GM12878 (cell line): Measurements from ENCODE around the gene PKDREJ. TPM values are rescaled to one million over a fixed set of nuclear protein-coding genes. Genes with fewer than 3 reads are reported as not detected.

Source experiments
- ATAC-seq: fragments of 200-7000 bp; cut with Tn5 transposase; 3 replicates; pipeline ENCODE4 v1.9.1; 2020; ENCODE audit warnings: mild to moderate bottlenecking, moderate library complexity
- BruUV-seq: library from RNA; stranded (reverse); fragments of 400-500 nt; replicated peaks from 2 replicates; lab custom pipeline; 2021; lab: Mats Ljungman, UMichigan
- CTCF ChIA-PET: fragments of 300-600 bp; sonication (Branson Sonifier 250); formaldehyde crosslinking; extraction: SDS; loops from one replicate; lab custom pipeline; 2021; ENCODE audit warnings: inconsistent platforms; lab: Yijun Ruan, JAX
- POLR2A ChIA-PET: fragments of 350-600 bp; formaldehyde crosslinking; extraction: SDS; loops from one replicate; lab custom pipeline; 2021; ENCODE audit warnings: inconsistent platforms; lab: Charles Lee
- RAD21 ChIA-PET: fragments of 300-600 bp; sonication (Branson Sonifier 250); formaldehyde crosslinking; loops from one replicate; lab custom pipeline; 2023; ENCODE audit warnings: antibody characterized with exemption; ENCODE audit not compliant: unreplicated experiment; lab: Charles Lee
- SMC1A ChIA-PET: fragments of 300-600 bp; sonication (Branson Sonifier 250); formaldehyde crosslinking; loops from one replicate; lab custom pipeline; 2023; ENCODE audit not compliant: unreplicated experiment, uncharacterized antibody; lab: Charles Lee
- DNase-seq: peaks from one replicate; pipeline ENCODE4 v3.0.0-alpha.2; 2011; ENCODE audit warnings: low read depth, low spot score
- FAIRE-seq: peaks from 3 replicates; lab custom pipeline; 2011; peaks lifted over from hg19 to GRCh38; lab: Jason Lieb, UNC
- H2AFZ ChIP-seq: 2 replicates; pipeline ENCODE4 v1.6.0; 2011; ENCODE audit warnings: low read depth, low read length, control low read depth; ENCODE audit not compliant: control insufficient read depth
- H3K27ac ChIP-seq: 2 replicates; pipeline ENCODE4 v1.5.1; 2011; ENCODE audit warnings: control low read depth; ENCODE audit not compliant: control insufficient read depth, insufficient read depth
- H3K27me3 ChIP-seq, 2 experiments: replicated peaks in 1 of 2; 2 replicates each; pipeline versions ENCODE4 v1.6.0 to v1.6.1; 2011; ENCODE audit warnings: low read length in 1 of 2; ENCODE audit not compliant: control insufficient read depth in 2 of 2, insufficient read depth in 2 of 2
- H3K36me3 ChIP-seq, 2 experiments: 2 replicates each; pipeline ENCODE4 v1.5.1; 2011; ENCODE audit warnings: low read length in 1 of 2; ENCODE audit not compliant: control insufficient read depth in 2 of 2, insufficient read depth in 2 of 2
- H3K4me1 ChIP-seq: 2 replicates; pipeline ENCODE4 v1.6.1; 2011; ENCODE audit warnings: mild to moderate bottlenecking, low read length, moderate library complexity, mixed read lengths; ENCODE audit not compliant: control insufficient read depth, insufficient read depth
- H3K4me2 ChIP-seq: 2 replicates; pipeline ENCODE4 v1.6.0; 2011; ENCODE audit warnings: control low read depth; ENCODE audit not compliant: control insufficient read depth, insufficient read depth
- H3K4me3 ChIP-seq: fragments of 200-600 bp; sonication (generic); 2 replicates; pipeline ENCODE4 v1.5.1; 2016
- H3K79me2 ChIP-seq: 2 replicates; pipeline ENCODE4 v1.6.0; 2011; ENCODE audit warnings: low read length; ENCODE audit not compliant: control insufficient read depth, insufficient read depth
- H3K9ac ChIP-seq: 2 replicates; pipeline ENCODE4 v1.8.0; 2011; ENCODE audit warnings: low read length, control low read depth, mixed read lengths; ENCODE audit not compliant: control insufficient read depth, insufficient read depth
- H3K9me3 ChIP-seq: replicated peaks from 3 replicates; pipeline ENCODE4 v1.5.1; 2011; ENCODE audit warnings: mild to moderate bottlenecking, low read length; ENCODE audit not compliant: control insufficient read depth, insufficient read depth
- H4K20me1 ChIP-seq: 2 replicates; pipeline ENCODE4 v1.6.0; 2011; ENCODE audit not compliant: control insufficient read depth, insufficient read depth
- BACH1 ChIP-seq: fragments of 450-650 bp; IDR thresholded peaks from 2 replicates; pipeline ENCODE4 v1.6.1; 2017; ENCODE audit warnings: mild to moderate bottlenecking, borderline replicate concordance
- BMI1 ChIP-seq: fragments of 450-650 bp; IDR thresholded peaks from 2 replicates; pipeline ENCODE4 v1.6.1; 2016; ENCODE audit warnings: mild to moderate bottlenecking, moderate library complexity, borderline replicate concordance
- CREB1 ChIP-seq: IDR thresholded peaks from 2 replicates; pipeline ENCODE4 v1.6.1; 2012; ENCODE audit warnings: low read depth, mild to moderate bottlenecking, inconsistent platforms
- IRF3 ChIP-seq: fragments of 450-650 bp; IDR thresholded peaks from 2 replicates; pipeline ENCODE4 v1.6.1; 2014; ENCODE audit warnings: mild to moderate bottlenecking
- MTA3 ChIP-seq: IDR thresholded peaks from 2 replicates; pipeline ENCODE4 v1.6.1; 2012; ENCODE audit warnings: low read length, inconsistent platforms, borderline replicate concordance
- POU2F2 ChIP-seq: IDR thresholded peaks from 3 replicates; pipeline ENCODE4 v1.6.1; 2011; ENCODE audit warnings: low read depth, mild to moderate bottlenecking, low read length, borderline replicate concordance
- RAD21 ChIP-seq: IDR thresholded peaks from 2 replicates; pipeline ENCODE4 v1.6.1; 2011; ENCODE audit warnings: mild to moderate bottlenecking, low read depth, low read length, moderate library complexity; ENCODE audit not compliant: insufficient read depth
- TARDBP ChIP-seq: IDR thresholded peaks from 2 replicates; pipeline ENCODE4 v1.6.1; 2016; ENCODE audit warnings: borderline replicate concordance
- ZBED1 ChIP-seq: IDR thresholded peaks from 2 replicates; pipeline ENCODE4 v1.6.1; 2016; ENCODE audit warnings: borderline replicate concordance
- WGBS: methylation state at CpG from one replicate; pipeline ENCODE4 v1.1.6; 2016; ENCODE audit warnings: low lambda C conversion rate; ENCODE audit not compliant: insufficient replicate concordance, insufficient coverage; ENCODE audit errors: missing lambda C conversion rate; 5-methylcytosine and 5-hydroxymethylcytosine counted together
- in situ Hi-C: fragments of 300-500 bp; cut with MboI; formaldehyde crosslinking; loops from 9 replicates; pipeline ENCODE4 v1.14.3; 2018; ENCODE audit warnings: mixed read lengths
- intact Hi-C: fragments of 100-400 bp; cut with micrococcal nuclease; formaldehyde crosslinking; loops from one replicate; pipeline ENCODE4 v1.14.2; 2022; ENCODE audit not compliant: unreplicated experiment
- polyA plus RNA-seq, 11 experiments: library from polyadenylated mRNA; depleted of rRNA in 4 of 11; unstranded in 6 of 11; stranded (reverse) in 5 of 11; fragments of >200 nt; fragmentation: Nextera tagmentation in 4 of 11; fragmentation: Illumina TruSeq in 1 of 11; extraction: Ambion mirVana in 4 of 11; extraction: Trizol in 1 of 11; gene quantifications; 1 replicate in 1 of 11; 2 replicates in 10 of 11; pipeline versions ENCODE4 v1.2.1 to v1.2.3, GENCODE V29; 2011 to 2016; ENCODE audit warnings: inconsistent platforms in 2 of 11, missing spikeins in 2 of 11, low read depth in 1 of 11
- total RNA-seq, 4 experiments: library from RNA; depleted of rRNA in 3 of 4; stranded (reverse); fragments of >200 nt in 3 of 4; fragmentation: Illumina TruSeq in 1 of 4; extraction: Trizol in 1 of 4; gene quantifications; 2 replicates each; pipeline versions ENCODE4 v1.2.1 to v1.2.3, GENCODE V29; 2013 to 2021
- TF ChIP-seq, protein P1 (sequence below): fragments of 450-650 bp; IDR thresholded peaks from 2 replicates; pipeline ENCODE4 v1.6.1; 2017; ENCODE audit warnings: mild to moderate bottlenecking, moderate library complexity
- TF ChIP-seq, protein P2 (sequence below): IDR thresholded peaks from 2 replicates; pipeline ENCODE4 v1.6.1; 2012; ENCODE audit warnings: low read depth, low read length, improper control_type of control experiment

The PKDREJ gene
- total and polyA plus RNA-seq, 10 of the 15 experiments (the other 5 are each of a cell fraction or from before 2014, with no cell fraction given): 0.02 to 0.03 TPM; not detected in 8

DNA sequence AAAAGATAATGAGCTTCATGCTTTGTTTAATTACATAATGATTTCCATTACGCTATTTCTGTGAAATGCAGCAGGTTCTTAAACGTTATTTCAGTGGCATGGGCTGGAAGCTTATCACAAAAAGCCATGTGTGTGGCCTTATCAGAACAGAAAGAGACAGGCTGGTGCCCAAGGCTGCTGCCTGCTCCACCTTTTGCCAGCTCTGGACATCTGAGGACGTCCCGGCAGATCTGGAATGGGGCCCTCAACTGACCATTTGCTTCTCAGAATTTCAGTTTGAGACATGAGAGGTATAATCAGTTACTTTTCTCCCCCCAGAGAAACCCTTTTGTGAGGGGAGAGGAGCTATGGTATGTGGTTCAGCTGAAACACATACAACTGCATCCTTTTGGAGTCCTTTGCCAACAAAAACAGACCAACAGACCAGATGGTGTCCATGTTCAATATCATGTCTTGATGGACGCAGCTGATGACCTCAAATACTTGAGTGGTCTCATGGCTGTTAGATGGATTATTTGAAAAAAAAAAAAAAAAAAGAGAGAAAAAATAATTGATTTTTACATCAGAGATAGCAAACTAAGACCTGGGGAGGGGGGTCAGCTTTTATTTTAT lies 21.6 kb downstream of the PKDREJ start:
- BruUV-seq: no TSS peak
- H3K4me1 ChIP-seq: peaks cover 6% of the 10 kb centered on the region
- H3K4me2 ChIP-seq: no peak overlapping the region
- RAD21 ChIA-PET: no interaction called here
- FAIRE-seq (no peak), ATAC-seq (no peak), DNase-seq (no peak)
- H4K20me1 ChIP-seq: no peaks in the 10 kb centered on the region
- H3K27me3 ChIP-seq: no peaks in the 10 kb centered on the region
- in situ Hi-C loops: no loop called here
- no peak overlapping the region for H3K27ac ChIP-seq
- no peak overlapping the region for H2AFZ ChIP-seq
- SMC1A ChIA-PET: interaction anchor here (0.8 to 1.1 kb wide), 3 partner anchors 11 to 34 kb away, joined by 3 read pairs; no protein-coding TSS in a partner anchor
- no peak overlapping the region for H3K4me3 ChIP-seq
- CTCF ChIA-PET: interaction anchor here (0.5 kb wide), 1 partner anchor 1115 kb away, joined by 3 read pairs; no protein-coding TSS in a partner anchor
- intact Hi-C loops: no loop called here
- H3K9ac ChIP-seq: no peak overlapping the region
- no peaks in the 10 kb centered on the region for H3K9me3 ChIP-seq
- TF ChIP-seq POU2F2 (no peak), BACH1 (no peak), RAD21 (no peak), CREB1 (no peak), IRF3 (no peak), ZBED1 (no peak), TARDBP (no peak), BMI1 (no peak), MTA3 (no peak)
- TF ChIP-seq, protein P1, sequence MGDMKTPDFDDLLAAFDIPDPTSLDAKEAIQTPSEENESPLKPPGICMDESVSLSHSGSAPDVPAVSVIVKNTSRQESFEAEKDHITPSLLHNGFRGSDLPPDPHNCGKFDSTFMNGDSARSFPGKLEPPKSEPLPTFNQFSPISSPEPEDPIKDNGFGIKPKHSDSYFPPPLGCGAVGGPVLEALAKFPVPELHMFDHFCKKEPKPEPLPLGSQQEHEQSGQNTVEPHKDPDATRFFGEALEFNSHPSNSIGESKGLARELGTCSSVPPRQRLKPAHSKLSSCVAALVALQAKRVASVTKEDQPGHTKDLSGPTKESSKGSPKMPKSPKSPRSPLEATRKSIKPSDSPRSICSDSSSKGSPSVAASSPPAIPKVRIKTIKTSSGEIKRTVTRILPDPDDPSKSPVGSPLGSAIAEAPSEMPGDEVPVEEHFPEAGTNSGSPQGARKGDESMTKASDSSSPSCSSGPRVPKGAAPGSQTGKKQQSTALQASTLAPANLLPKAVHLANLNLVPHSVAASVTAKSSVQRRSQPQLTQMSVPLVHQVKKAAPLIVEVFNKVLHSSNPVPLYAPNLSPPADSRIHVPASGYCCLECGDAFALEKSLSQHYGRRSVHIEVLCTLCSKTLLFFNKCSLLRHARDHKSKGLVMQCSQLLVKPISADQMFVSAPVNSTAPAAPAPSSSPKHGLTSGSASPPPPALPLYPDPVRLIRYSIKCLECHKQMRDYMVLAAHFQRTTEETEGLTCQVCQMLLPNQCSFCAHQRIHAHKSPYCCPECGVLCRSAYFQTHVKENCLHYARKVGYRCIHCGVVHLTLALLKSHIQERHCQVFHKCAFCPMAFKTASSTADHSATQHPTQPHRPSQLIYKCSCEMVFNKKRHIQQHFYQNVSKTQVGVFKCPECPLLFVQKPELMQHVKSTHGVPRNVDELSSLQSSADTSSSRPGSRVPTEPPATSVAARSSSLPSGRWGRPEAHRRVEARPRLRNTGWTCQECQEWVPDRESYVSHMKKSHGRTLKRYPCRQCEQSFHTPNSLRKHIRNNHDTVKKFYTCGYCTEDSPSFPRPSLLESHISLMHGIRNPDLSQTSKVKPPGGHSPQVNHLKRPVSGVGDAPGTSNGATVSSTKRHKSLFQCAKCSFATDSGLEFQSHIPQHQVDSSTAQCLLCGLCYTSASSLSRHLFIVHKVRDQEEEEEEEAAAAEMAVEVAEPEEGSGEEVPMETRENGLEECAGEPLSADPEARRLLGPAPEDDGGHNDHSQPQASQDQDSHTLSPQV: no peak
- TF ChIP-seq, protein P2, sequence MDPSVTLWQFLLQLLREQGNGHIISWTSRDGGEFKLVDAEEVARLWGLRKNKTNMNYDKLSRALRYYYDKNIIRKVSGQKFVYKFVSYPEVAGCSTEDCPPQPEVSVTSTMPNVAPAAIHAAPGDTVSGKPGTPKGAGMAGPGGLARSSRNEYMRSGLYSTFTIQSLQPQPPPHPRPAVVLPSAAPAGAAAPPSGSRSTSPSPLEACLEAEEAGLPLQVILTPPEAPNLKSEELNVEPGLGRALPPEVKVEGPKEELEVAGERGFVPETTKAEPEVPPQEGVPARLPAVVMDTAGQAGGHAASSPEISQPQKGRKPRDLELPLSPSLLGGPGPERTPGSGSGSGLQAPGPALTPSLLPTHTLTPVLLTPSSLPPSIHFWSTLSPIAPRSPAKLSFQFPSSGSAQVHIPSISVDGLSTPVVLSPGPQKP: no peak
- TF ChIP-seq, all 136 proteins: peak for 0
- 87% methylated on average over 5 of the region's 5 CpGs for whole genome bisulfite sequencing
- H3K36me3 ChIP-seq: no peaks in the 10 kb centered on the region
- POLR2A ChIA-PET: interaction anchor here (0.7 kb wide), 1 partner anchor 66 kb away, joined by 3 read pairs; no protein-coding TSS in a partner anchor
- no peaks in the 10 kb centered on the region for H3K79me2 ChIP-seq
